ENCODE measurements around the gene NKAIN4. TPM values are rescaled to one million over a fixed set of nuclear protein-coding genes. Genes with fewer than 3 reads are reported as not detected.

Gene NKAIN4
- total and polyA plus RNA-seq, 12 donors = 0.15 to 2.8 (median 0.36) TPM; not detected in 6

DNA sequence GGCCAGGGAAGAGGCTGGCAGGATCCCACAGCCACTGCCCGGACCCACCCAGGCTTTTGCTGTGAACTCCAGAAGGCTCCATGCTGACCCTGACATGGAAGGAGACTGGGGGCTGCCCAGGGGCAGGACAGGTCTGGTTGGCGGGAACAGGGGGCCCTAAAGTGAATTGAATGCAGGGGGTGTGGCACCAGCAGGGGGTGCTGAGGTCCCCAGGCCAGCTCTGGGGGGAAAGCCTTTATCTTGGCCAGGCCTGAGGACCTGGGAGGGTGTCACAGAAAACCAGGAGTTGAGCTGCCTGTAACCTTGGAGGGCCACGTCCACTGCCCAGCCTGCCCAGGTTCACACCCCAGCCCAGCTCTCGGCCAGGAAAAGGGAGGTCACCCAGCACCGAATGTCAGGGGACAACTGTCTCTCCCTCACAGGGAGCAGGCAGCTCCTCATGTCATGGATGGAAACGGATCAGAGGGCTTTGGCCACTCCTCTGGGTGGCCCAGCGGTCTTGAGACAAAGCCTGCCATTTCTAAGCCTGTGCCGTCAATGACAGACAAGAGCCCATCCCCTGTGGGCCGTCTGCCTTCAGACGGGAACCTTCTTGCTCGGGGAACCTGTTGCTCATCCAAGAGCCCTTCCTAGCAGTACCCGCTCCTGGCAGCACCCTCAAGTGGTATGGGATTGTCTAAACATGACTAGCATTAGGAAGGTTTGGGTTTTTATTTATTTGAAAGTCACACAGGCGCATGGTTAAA, 35.4 kb downstream of the NKAIN4 start:
- Histone ChIP-seq H3K36me3 (replicated peaks in 1 of 2) (peaks cover 0 to 5% of the 10 kb centered on the region in 2 donors), H3K4me1 (replicated peaks in 1 of 2) (peaks cover 6 to 12% of the 10 kb centered on the region in 2 donors), H3K27me3 (no peaks in the 10 kb centered on the region), H3K9me3 (replicated peaks in 1 of 3) (no peaks in the 10 kb centered on the region), H3K4me3 (no peak overlapping the region), H3K27ac (no peak overlapping the region)
- no peak for TF ChIP-seq POLR2A (IDR thresholded peaks at IDR 0.05)
- TF ChIP-seq, protein P1, sequence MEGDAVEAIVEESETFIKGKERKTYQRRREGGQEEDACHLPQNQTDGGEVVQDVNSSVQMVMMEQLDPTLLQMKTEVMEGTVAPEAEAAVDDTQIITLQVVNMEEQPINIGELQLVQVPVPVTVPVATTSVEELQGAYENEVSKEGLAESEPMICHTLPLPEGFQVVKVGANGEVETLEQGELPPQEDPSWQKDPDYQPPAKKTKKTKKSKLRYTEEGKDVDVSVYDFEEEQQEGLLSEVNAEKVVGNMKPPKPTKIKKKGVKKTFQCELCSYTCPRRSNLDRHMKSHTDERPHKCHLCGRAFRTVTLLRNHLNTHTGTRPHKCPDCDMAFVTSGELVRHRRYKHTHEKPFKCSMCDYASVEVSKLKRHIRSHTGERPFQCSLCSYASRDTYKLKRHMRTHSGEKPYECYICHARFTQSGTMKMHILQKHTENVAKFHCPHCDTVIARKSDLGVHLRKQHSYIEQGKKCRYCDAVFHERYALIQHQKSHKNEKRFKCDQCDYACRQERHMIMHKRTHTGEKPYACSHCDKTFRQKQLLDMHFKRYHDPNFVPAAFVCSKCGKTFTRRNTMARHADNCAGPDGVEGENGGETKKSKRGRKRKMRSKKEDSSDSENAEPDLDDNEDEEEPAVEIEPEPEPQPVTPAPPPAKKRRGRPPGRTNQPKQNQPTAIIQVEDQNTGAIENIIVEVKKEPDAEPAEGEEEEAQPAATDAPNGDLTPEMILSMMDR (IDR thresholded peaks at IDR 0.05) = no peak
- no peak for DNase-seq
- WGBS, 4 donors = 58 to 80% (median 64%) methylated on average over 9 to 13 of the region's 13 CpGs
- intact Hi-C loops (cut with DNase I) = no loop called here

DNA sequence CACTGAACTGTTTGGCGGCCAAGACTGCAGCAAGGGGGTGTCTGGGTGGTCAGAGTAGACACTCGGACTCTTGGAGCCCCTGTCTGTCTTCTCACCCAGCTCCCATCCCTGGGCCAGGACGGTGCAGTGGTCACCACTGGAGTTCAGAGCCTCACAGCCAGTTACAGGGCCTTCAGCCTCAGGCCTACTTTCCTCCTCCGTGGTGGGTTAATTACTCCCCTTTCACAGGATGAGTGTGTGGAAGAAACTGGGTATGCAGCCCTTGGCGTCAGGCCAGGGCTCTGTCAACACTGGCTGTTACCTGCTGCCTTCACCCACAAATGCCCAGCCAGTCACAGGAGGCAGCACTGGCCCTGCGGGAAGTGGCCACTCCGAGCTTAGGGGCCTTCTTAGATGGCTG, 36.6 kb downstream of the NKAIN4 start:
- Histone ChIP-seq H3K4me3 (no peak overlapping the region), H3K9me3 (replicated peaks in 1 of 3) (no peaks in the 10 kb centered on the region), H3K4me1 (replicated peaks in 1 of 2) (peaks cover 6 to 12% of the 10 kb centered on the region in 2 donors), H3K27me3 (no peaks in the 10 kb centered on the region), H3K27ac (no peak overlapping the region), H3K36me3 (replicated peaks in 1 of 2) (peaks cover 0 to 17% of the 10 kb centered on the region in 2 donors)
- no peak for DNase-seq
- 78 to 80% (median 79%) methylated on average over 4 to 7 of the region's 7 CpGs for WGBS, 4 donors
- no peak for TF ChIP-seq POLR2A (IDR thresholded peaks at IDR 0.05)
- TF ChIP-seq, protein P1 (IDR thresholded peaks at IDR 0.05) = no peak
- intact Hi-C loops (cut with DNase I) = no loop called here

DNA sequence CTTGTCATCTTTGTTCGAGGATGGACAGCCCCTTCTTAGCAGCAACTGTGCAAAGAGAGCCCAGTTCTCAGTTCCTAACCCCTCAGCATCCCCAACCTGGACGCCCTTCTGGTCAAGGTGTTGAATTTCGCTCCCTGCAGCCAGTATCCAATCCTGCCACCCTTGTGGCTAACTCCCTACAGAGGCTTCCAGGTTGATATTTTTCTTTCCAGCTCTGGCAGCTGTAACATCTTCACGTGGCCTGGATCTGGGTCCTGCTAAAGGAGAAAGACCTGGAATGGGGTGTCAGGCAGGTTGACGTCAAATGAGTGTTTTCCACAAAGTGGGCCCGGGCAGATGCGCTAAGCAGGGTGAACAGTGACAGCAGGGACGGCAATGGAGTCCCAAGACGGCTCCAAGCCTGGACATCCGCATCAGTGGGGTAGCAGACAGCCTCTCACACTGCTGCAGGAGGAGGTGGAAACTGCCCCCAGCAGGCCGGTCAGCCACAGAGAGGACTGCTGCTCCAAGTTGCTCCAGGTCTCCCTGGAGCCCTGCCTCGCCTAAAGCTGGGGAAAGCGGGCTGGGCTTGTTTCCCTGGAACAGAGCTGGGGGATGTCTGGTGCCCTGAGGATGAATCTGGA, 37.3 kb downstream of the NKAIN4 start:
- Histone ChIP-seq H3K4me3 (peak overlapping the region in 1 of 4 donors; percentile 80), H3K9me3 (replicated peaks in 1 of 3) (no peaks in the 10 kb centered on the region), H3K4me1 (replicated peaks in 1 of 2) (peaks cover 6 to 20% of the 10 kb centered on the region in 2 donors), H3K27me3 (no peaks in the 10 kb centered on the region), H3K27ac (peak overlapping the region in 3 of 5 donors; percentile 56 to 90 (median 84)), H3K36me3 (replicated peaks in 1 of 2) (peaks cover 0 to 24% of the 10 kb centered on the region in 2 donors)
- intact Hi-C loops (cut with DNase I) = no loop called here
- DNase-seq = no peak
- no peak for TF ChIP-seq POLR2A (IDR thresholded peaks at IDR 0.05)
- TF ChIP-seq, protein P1 (IDR thresholded peaks at IDR 0.05) = no peak
- WGBS, 4 donors = 78 to 82% (median 80%) methylated on average over 9 to 13 of the region's 13 CpGs

DNA sequence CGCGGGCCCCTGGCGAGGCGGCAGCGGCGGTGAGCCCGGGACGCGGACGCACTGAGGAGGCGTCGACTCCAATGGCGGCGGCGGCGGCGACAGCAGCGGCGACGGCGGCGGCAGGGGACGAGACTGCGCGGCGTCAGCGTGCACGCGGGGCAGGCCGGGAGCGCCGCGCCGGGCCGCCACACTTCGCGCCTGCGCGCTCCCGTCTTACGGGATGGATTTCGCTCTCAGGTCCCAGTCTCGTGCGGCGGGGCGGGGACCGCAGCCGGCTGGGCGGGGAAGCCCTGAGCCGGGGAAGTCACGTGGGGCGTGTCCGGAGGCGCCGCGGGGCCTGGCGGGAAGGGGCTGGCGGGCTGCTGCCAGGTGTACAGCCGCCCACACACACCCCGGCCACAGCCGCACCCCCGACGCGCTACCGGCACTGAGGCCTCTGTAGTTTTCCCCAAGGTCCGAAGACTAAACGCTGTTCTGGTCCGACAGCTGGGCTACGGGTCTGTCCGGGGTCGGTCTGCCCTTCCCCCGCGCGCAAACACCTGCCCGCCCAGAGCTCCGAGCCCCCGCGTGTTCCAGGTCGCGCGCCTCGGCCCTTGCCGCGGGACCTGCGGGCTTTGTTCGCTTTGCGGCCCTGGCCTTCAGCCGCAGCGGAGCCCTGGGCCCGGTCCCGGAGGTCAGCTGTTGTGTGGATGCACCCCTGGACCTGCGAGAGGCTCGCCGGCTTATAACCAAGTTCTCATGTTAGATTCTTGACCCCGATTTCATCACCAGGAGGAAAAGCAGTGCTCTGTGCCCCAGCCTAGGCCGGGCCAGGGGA, 38.0 kb downstream of the NKAIN4 start, which contains the start of gene YTHDF1:
Gene YTHDF1 (minus strand): TSS at position 91 of the 808 bp plus-strand sequence. CDS start 239 bp downstream, outside the sequence.
- peaks cover 0 to 30% of the 10 kb centered on the region in 2 donors for H3K36me3 ChIP-seq (replicated peaks in 1 of 2)
- TF ChIP-seq POLR2A (IDR thresholded peaks at IDR 0.05) = peak; percentile 79 to 85
- TF ChIP-seq, protein P1 (IDR thresholded peaks at IDR 0.05) = no peak
- peaks cover 6 to 20% of the 10 kb centered on the region in 2 donors for H3K4me1 ChIP-seq (replicated peaks in 1 of 2)
- peak; percentile 96 to 98 (median 97) for DNase-seq
- H3K27ac ChIP-seq = peak within 1 kb of the TSS in 4 of 5 donors; percentile 67 to 90 (median 78)
- peak within 1 kb of the TSS in 3 of 4 donors; percentile 54 to 88 (median 80) for H3K4me3 ChIP-seq
- 1 to 5% (median 2%) methylated on average over 4 to 96 of the region's 96 CpGs for WGBS, 4 donors
- intact Hi-C loops (cut with DNase I) = no loop called here
- no peaks in the 10 kb centered on the region for H3K27me3 ChIP-seq
- no peaks in the 10 kb centered on the region for H3K9me3 ChIP-seq (replicated peaks in 1 of 3)

Measured in adrenal gland (tissue), 12 donors.